ENCODE measurements around the gene CA5B.
"Not testable (repeated sequence)": the region's sequence is repeated elsewhere in the genome, so short reads cannot be mapped to it uniquely, and the experiment has no call there.

CA5B gene

GRCh38 chrX:15721911-15722310 lies 16.2 kb upstream of the CA5B start:
- Histone ChIP-seq H3K9me3 (ENCODE audit: control insufficient read depth, low read length) (no peaks in the 10 kb centered on the region), H3K36me3 (ENCODE audit: control insufficient read depth, insufficient read depth, low read length) (no peaks in the 10 kb centered on the region), H3K4me3 (ENCODE audit: insufficient read depth, low read depth, low read length) (no peak overlapping the region), H3K4me1 (ENCODE audit: control insufficient read depth, insufficient read depth, low read length) (no peaks in the 10 kb centered on the region), H3K27ac (ENCODE audit: insufficient read depth, low read depth, low read length, poor library complexity, severe bottlenecking) (no peak overlapping the region), H3K27me3 (ENCODE audit: control insufficient read depth, insufficient read depth, low read length, poor library complexity, severe bottlenecking) (no peaks in the 10 kb centered on the region)
- WGBS, 2 experiments = 100% methylated on average over 1 of the region's 1 CpG; no CpG with 5 or more reads in 1 of the 2 experiments

GRCh38 chrX:15723887-15724517 lies 14.1 kb upstream of the CA5B start:
- WGBS, 2 experiments = 92 to 96% methylated on average over 2 to 3 of the region's 3 CpGs
- H3K36me3 ChIP-seq (ENCODE audit: control insufficient read depth, insufficient read depth, low read length) = no peaks in the 10 kb centered on the region
- H3K27me3 ChIP-seq (ENCODE audit: control insufficient read depth, insufficient read depth, low read length, poor library complexity, severe bottlenecking) = no peaks in the 10 kb centered on the region
- H3K4me3 ChIP-seq (ENCODE audit: insufficient read depth, low read depth, low read length) = no peak overlapping the region
- no peaks in the 10 kb centered on the region for H3K4me1 ChIP-seq (ENCODE audit: control insufficient read depth, insufficient read depth, low read length)
- H3K27ac ChIP-seq (ENCODE audit: insufficient read depth, low read depth, low read length, poor library complexity, severe bottlenecking) = no peak overlapping the region
- no peaks in the 10 kb centered on the region for H3K9me3 ChIP-seq (ENCODE audit: control insufficient read depth, low read length)

- 84 to 93% methylated on average over 2 of the region's 2 CpGs for WGBS, 2 experiments
- Histone ChIP-seq H3K36me3 (ENCODE audit: control insufficient read depth, insufficient read depth, low read length) (no peaks in the 10 kb centered on the region), H3K27me3 (ENCODE audit: control insufficient read depth, insufficient read depth, low read length, poor library complexity, severe bottlenecking) (no peaks in the 10 kb centered on the region), H3K4me1 (ENCODE audit: control insufficient read depth, insufficient read depth, low read length) (no peaks in the 10 kb centered on the region), H3K4me3 (ENCODE audit: insufficient read depth, low read depth, low read length) (no peak overlapping the region), H3K27ac (ENCODE audit: insufficient read depth, low read depth, low read length, poor library complexity, severe bottlenecking) (no peak overlapping the region), H3K9me3 (ENCODE audit: control insufficient read depth, low read length) (no peaks in the 10 kb centered on the region)
Observed at GRCh38 chrX:15724911-15725310, 13.2 kb upstream of the CA5B start.

GRCh38 chrX:15731368-15731767 lies 6.7 kb upstream of the CA5B start:
- WGBS, 2 experiments = 94 to 97% methylated on average over 4 of the region's 4 CpGs
- not testable (repeated sequence) for H3K4me3 ChIP-seq (ENCODE audit: insufficient read depth, low read depth, low read length); H3K27ac ChIP-seq (ENCODE audit: insufficient read depth, low read depth, low read length, poor library complexity, severe bottlenecking); H3K4me1 ChIP-seq (ENCODE audit: control insufficient read depth, insufficient read depth, low read length); H3K9me3 ChIP-seq (ENCODE audit: control insufficient read depth, low read length); H3K27me3 ChIP-seq (ENCODE audit: control insufficient read depth, insufficient read depth, low read length, poor library complexity, severe bottlenecking); H3K36me3 ChIP-seq (ENCODE audit: control insufficient read depth, insufficient read depth, low read length)

DNA sequence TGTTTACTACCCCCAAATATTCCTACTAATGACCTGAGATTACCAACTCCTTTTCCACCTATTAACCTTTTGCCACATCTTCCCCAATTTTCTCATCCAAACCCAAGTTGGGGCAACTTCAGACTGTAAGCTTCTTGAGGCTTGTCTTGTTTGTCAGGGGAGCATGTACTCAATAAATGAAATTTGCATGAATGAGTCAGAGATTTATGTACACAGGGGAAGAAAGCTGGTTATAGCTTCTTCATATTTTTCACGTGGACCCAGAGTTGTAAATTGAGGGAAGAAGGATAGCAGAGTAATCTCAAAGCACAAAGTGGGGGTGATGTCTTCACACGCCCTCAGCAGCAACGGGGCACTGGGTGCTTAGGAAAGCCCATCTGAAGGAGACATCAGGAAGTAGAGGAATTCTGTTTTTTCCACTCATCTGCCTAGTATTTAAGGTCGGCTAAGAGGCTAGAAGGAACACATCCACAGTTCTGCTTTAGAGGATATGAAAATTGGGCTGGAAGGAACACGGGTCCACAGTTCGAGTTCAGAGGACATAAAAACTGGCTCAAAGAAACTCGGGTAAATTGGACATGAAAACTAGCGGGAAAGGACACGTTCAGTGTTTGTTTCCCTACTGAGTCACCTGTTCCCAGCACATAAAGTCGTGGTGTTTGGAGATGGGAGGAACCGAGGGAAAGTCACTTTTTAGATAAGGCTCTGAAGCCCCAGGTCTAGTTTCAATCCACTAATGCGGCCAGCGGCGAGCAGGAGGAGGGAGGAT lies 696 bp upstream of the CA5B start:
- 34 to 37% methylated on average over 14 of the region's 14 CpGs for WGBS, 2 experiments
- no peaks in the 10 kb centered on the region for H3K4me1 ChIP-seq (ENCODE audit: control insufficient read depth, insufficient read depth, low read length)
- H3K36me3 ChIP-seq (ENCODE audit: control insufficient read depth, insufficient read depth, low read length) = no peaks in the 10 kb centered on the region
- no peak overlapping the region for H3K4me3 ChIP-seq (ENCODE audit: insufficient read depth, low read depth, low read length)
- peaks cover 3% of the 10 kb centered on the region for H3K27me3 ChIP-seq (ENCODE audit: control insufficient read depth, insufficient read depth, low read length, poor library complexity, severe bottlenecking)
- no peaks in the 10 kb centered on the region for H3K9me3 ChIP-seq (ENCODE audit: control insufficient read depth, low read length)
- H3K27ac ChIP-seq (ENCODE audit: insufficient read depth, low read depth, low read length, poor library complexity, severe bottlenecking) = no peak overlapping the region

DNA sequence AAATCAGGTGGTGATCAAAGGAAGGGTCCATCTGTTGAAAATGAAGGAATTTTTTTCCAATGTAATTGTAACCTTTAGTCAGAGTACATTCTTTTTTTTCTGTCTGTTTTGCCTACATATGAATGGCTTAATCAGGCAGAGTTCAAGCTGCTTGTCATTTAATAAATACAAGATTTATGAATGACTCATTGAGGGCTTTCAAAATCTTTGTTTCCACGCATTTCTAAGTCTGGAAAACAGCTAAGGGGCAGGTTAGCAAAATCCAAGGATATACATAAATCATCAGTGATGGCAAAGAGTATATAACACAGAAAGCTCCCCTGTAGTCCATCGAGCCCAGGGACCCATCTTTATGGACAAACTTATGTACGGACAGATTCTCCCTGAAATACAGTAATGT lies 1.8 kb downstream of the CA5B start:
- Histone ChIP-seq H3K4me1 (ENCODE audit: control insufficient read depth, insufficient read depth, low read length) (no peaks in the 10 kb centered on the region), H3K27ac (ENCODE audit: insufficient read depth, low read depth, low read length, poor library complexity, severe bottlenecking) (no peak overlapping the region), H3K4me3 (ENCODE audit: insufficient read depth, low read depth, low read length) (no peak overlapping the region), H3K36me3 (ENCODE audit: control insufficient read depth, insufficient read depth, low read length) (no peaks in the 10 kb centered on the region), H3K9me3 (ENCODE audit: control insufficient read depth, low read length) (no peaks in the 10 kb centered on the region), H3K27me3 (ENCODE audit: control insufficient read depth, insufficient read depth, low read length, poor library complexity, severe bottlenecking) (peaks cover 3% of the 10 kb centered on the region)
- 80 to 100% methylated on average over 1 to 3 of the region's 3 CpGs for WGBS, 2 experiments

DNA sequence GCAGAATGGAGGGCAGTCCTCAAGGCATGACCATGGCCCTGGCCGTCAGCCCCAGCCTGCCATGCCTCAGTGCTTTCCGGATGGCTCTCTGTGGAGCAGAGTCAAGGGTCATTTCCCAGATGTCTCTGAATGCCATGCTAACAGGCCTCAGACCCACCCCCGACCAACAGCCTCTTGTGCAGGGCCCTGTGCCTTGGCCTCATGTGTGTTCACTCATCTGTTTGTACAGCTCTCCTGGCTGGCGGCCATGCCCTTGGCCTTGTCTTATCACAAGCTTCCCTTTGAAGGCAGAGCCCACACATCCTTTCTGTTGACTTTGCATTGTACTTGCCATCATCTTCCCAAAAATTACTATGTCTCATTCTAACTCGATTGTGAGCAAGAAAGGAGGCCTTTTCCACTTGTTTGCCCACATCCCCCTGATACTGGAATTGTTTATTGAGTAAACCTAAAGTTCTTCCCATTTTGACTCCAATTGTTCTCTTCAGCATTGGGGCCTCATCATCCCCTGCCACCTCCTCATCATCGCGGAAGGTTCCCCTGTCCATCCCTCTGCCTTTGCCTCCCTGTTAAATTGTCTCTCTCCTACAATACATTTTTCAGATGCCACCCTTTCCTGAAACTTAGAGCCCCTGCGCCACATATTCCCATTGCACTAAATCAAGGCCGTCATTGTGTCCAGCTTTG lies 6.3 kb downstream of the CA5B start:
- Histone ChIP-seq H3K9me3 (ENCODE audit: control insufficient read depth, low read length) (no peaks in the 10 kb centered on the region), H3K36me3 (ENCODE audit: control insufficient read depth, insufficient read depth, low read length) (no peaks in the 10 kb centered on the region), H3K4me1 (ENCODE audit: control insufficient read depth, insufficient read depth, low read length) (no peaks in the 10 kb centered on the region), H3K27ac (ENCODE audit: insufficient read depth, low read depth, low read length, poor library complexity, severe bottlenecking) (no peak overlapping the region), H3K27me3 (ENCODE audit: control insufficient read depth, insufficient read depth, low read length, poor library complexity, severe bottlenecking) (no peaks in the 10 kb centered on the region), H3K4me3 (ENCODE audit: insufficient read depth, low read depth, low read length) (no peak overlapping the region)
- 94% methylated on average over 9 of the region's 9 CpGs for WGBS, 2 experiments

- Histone ChIP-seq H3K36me3 (ENCODE audit: control insufficient read depth, insufficient read depth, low read length) (no peaks in the 10 kb centered on the region), H3K27me3 (ENCODE audit: control insufficient read depth, insufficient read depth, low read length, poor library complexity, severe bottlenecking) (no peaks in the 10 kb centered on the region), H3K9me3 (ENCODE audit: control insufficient read depth, low read length) (no peaks in the 10 kb centered on the region), H3K4me1 (ENCODE audit: control insufficient read depth, insufficient read depth, low read length) (no peaks in the 10 kb centered on the region), H3K27ac (ENCODE audit: insufficient read depth, low read depth, low read length, poor library complexity, severe bottlenecking) (no peak overlapping the region), H3K4me3 (ENCODE audit: insufficient read depth, low read depth, low read length) (no peak overlapping the region)
- 96 to 98% methylated on average over 4 of the region's 4 CpGs for WGBS, 2 experiments
Observed at GRCh38 chrX:15745179-15745578, 7.1 kb downstream of the CA5B start.

GRCh38 chrX:15746651-15747050 lies 8.6 kb downstream of the CA5B start:
- H3K4me1 ChIP-seq (ENCODE audit: control insufficient read depth, insufficient read depth, low read length); H3K36me3 ChIP-seq (ENCODE audit: control insufficient read depth, insufficient read depth, low read length); H3K27ac ChIP-seq (ENCODE audit: insufficient read depth, low read depth, low read length, poor library complexity, severe bottlenecking); H3K4me3 ChIP-seq (ENCODE audit: insufficient read depth, low read depth, low read length); H3K27me3 ChIP-seq (ENCODE audit: control insufficient read depth, insufficient read depth, low read length, poor library complexity, severe bottlenecking); H3K9me3 ChIP-seq (ENCODE audit: control insufficient read depth, low read length): not testable (repeated sequence)
- 81 to 85% methylated on average over 6 of the region's 6 CpGs for WGBS, 2 experiments

DNA sequence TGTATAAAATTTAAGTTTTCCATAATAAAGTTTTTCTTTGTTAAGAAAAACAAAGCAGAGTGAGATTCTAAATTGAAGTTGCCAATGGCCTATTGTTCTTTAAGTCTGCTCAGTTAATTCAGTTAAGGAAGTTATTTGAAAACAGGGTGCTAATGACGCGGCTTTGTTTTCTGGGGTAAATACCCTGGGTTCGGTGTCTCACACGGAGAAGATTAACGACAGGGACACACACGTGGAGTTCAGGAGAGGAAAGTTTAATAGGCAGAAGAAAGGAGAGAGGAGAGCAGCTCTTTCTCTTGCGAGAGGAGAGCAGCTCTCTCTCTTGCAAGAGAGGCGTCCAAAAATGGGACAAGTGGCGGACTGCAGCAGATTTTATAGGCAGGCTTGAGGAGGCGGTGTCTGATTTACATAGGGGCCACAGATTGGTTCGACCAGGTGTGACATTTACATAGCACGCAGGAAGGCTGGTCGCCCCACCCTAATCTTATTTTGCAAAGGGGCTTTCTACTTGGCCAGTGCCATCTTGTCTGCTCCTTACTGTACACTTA lies 9.6 kb downstream of the CA5B start:
- no peaks in the 10 kb centered on the region for H3K4me1 ChIP-seq (ENCODE audit: control insufficient read depth, insufficient read depth, low read length)
- 61 to 67% methylated on average over 13 of the region's 13 CpGs for WGBS, 2 experiments
- no peak overlapping the region for H3K27ac ChIP-seq (ENCODE audit: insufficient read depth, low read depth, low read length, poor library complexity, severe bottlenecking)
- H3K9me3 ChIP-seq (ENCODE audit: control insufficient read depth, low read length) = no peaks in the 10 kb centered on the region
- H3K36me3 ChIP-seq (ENCODE audit: control insufficient read depth, insufficient read depth, low read length) = no peaks in the 10 kb centered on the region
- no peak overlapping the region for H3K4me3 ChIP-seq (ENCODE audit: insufficient read depth, low read depth, low read length)
- no peaks in the 10 kb centered on the region for H3K27me3 ChIP-seq (ENCODE audit: control insufficient read depth, insufficient read depth, low read length, poor library complexity, severe bottlenecking)

Measured in ectodermal cell (in vitro differentiated cells).